ENCODE results near the gene PALM. TPM values are rescaled to one million over a fixed set of nuclear protein-coding genes. Genes with fewer than 3 reads are reported as not detected.
A peak's percentile ranks its signal among the peaks of the same experiment; 100 is the strongest.

The PALM gene
- total RNA-seq, 1 donor from 2014 or later: 13.9 TPM

- no peak overlapping the region for H3K27ac Mint-ChIP-seq
- H3K36me3 Mint-ChIP-seq: no peaks in the 10 kb centered on the region
- Histone ChIP-seq H3K79me2 (ENCODE audit: low read depth) (peaks cover 17% of the 10 kb centered on the region), H4K20me1 (ENCODE audit: low read depth) (no peaks in the 10 kb centered on the region), H3K27me3 (no peaks in the 10 kb centered on the region), H3K4me3 (no peak overlapping the region), H3K4me1 (peaks cover 30% of the 10 kb centered on the region), H3F3A (ENCODE audit: low read depth) (peaks cover 46% of the 10 kb centered on the region), H3K4me2 (no peak overlapping the region), H3K9me3 (ENCODE audit: low read depth) (no peaks in the 10 kb centered on the region), H3K9ac (no peak overlapping the region), H3K27ac (no peak overlapping the region), H2AFZ (replicated peaks) (no peak overlapping the region), H3K36me3 (no peaks in the 10 kb centered on the region)
- DNase-seq (ENCODE audit: low spot score): no peak
- no peak for TF ChIP-seq CTCF (IDR thresholded peaks at IDR 0.05)
- TF ChIP-seq EZH2 (IDR thresholded peaks at IDR 0.05): no peak
- TF ChIP-seq EZH2phosphoT487 (IDR thresholded peaks at IDR 0.05): no peak
- H3K27me3 Mint-ChIP-seq (ENCODE audit: insufficient read depth, low read depth): peaks cover 7% of the 10 kb centered on the region
- peaks cover 30% of the 10 kb centered on the region for H3K4me1 Mint-ChIP-seq
- peak overlapping the region; percentile 50 for H3K4me3 Mint-ChIP-seq
- no peaks in the 10 kb centered on the region for H3K9me3 Mint-ChIP-seq
Measured at GRCh38 chr19:784541-784940, 75.8 kb downstream of the PALM start.

- H3F3A ChIP-seq (ENCODE audit: low read depth): peaks cover 40% of the 10 kb centered on the region
- no peaks in the 10 kb centered on the region for H3K36me3 ChIP-seq
- H3K27me3 ChIP-seq: no peaks in the 10 kb centered on the region
- no peak overlapping the region for H3K27ac Mint-ChIP-seq
- peaks cover 17% of the 10 kb centered on the region for H3K79me2 ChIP-seq (ENCODE audit: low read depth)
- H2AFZ ChIP-seq (replicated peaks): no peak overlapping the region
- no peak for TF ChIP-seq CTCF (IDR thresholded peaks at IDR 0.05)
- no peak for TF ChIP-seq EZH2 (IDR thresholded peaks at IDR 0.05)
- no peak for TF ChIP-seq EZH2phosphoT487 (IDR thresholded peaks at IDR 0.05)
- H3K36me3 Mint-ChIP-seq: no peaks in the 10 kb centered on the region
- peaks cover 36% of the 10 kb centered on the region for H3K4me1 Mint-ChIP-seq
- H3K9ac ChIP-seq: no peak overlapping the region
- no peaks in the 10 kb centered on the region for H3K9me3 Mint-ChIP-seq
- H3K4me1 ChIP-seq: peaks cover 24% of the 10 kb centered on the region
- no peaks in the 10 kb centered on the region for H3K9me3 ChIP-seq (ENCODE audit: low read depth)
- no peak overlapping the region for H3K27ac ChIP-seq
- no peak for DNase-seq (ENCODE audit: low spot score)
- no peak overlapping the region for H3K4me3 ChIP-seq
- H3K4me2 ChIP-seq: no peak overlapping the region
- no peak overlapping the region for H3K4me3 Mint-ChIP-seq
- no peaks in the 10 kb centered on the region for H4K20me1 ChIP-seq (ENCODE audit: low read depth)
- H3K27me3 Mint-ChIP-seq (ENCODE audit: insufficient read depth, low read depth): peaks cover 13% of the 10 kb centered on the region
Measured at GRCh38 chr19:787536-787935, 78.8 kb downstream of the PALM start.

- Histone ChIP-seq H3F3A (ENCODE audit: low read depth) (peaks cover 32% of the 10 kb centered on the region), H3K4me2 (peak overlapping the region; percentile 42), H3K4me3 (no peak overlapping the region), H3K9ac (no peak overlapping the region), H3K79me2 (ENCODE audit: low read depth) (peaks cover 10% of the 10 kb centered on the region), H4K20me1 (ENCODE audit: low read depth) (no peaks in the 10 kb centered on the region), H3K9me3 (ENCODE audit: low read depth) (no peaks in the 10 kb centered on the region), H3K36me3 (no peaks in the 10 kb centered on the region), H3K4me1 (peaks cover 16% of the 10 kb centered on the region), H3K27me3 (no peaks in the 10 kb centered on the region), H2AFZ (replicated peaks) (peak overlapping the region; percentile 64), H3K27ac (peak overlapping the region; percentile 69)
- H3K4me1 Mint-ChIP-seq: peaks cover 30% of the 10 kb centered on the region
- TF ChIP-seq EZH2phosphoT487 (IDR thresholded peaks at IDR 0.05): no peak
- TF ChIP-seq EZH2 (IDR thresholded peaks at IDR 0.05): no peak
- peak overlapping the region; percentile 57 for H3K4me3 Mint-ChIP-seq
- H3K27me3 Mint-ChIP-seq (ENCODE audit: insufficient read depth, low read depth): peaks cover 13% of the 10 kb centered on the region
- no peak for DNase-seq (ENCODE audit: low spot score)
- H3K27ac Mint-ChIP-seq: peak overlapping the region; percentile 92
- H3K36me3 Mint-ChIP-seq: no peaks in the 10 kb centered on the region
- no peaks in the 10 kb centered on the region for H3K9me3 Mint-ChIP-seq
Measured at GRCh38 chr19:788686-788982, 79.9 kb downstream of the PALM start.

GRCh38 chr19:788983-789700 is 80.4 kb downstream of the PALM start:
- H2AFZ ChIP-seq (replicated peaks): peak overlapping the region; percentile 64
- TF ChIP-seq EZH2 (IDR thresholded peaks at IDR 0.05) (no peak), EZH2phosphoT487 (IDR thresholded peaks at IDR 0.05) (no peak), CTCF (IDR thresholded peaks at IDR 0.05) (no peak)
- H3K4me3 Mint-ChIP-seq: peak overlapping the region; percentile 57
- H3K27me3 Mint-ChIP-seq (ENCODE audit: insufficient read depth, low read depth): peaks cover 13% of the 10 kb centered on the region
- H3K9me3 Mint-ChIP-seq: no peaks in the 10 kb centered on the region
- no peaks in the 10 kb centered on the region for H3K9me3 ChIP-seq (ENCODE audit: low read depth)
- H3K36me3 Mint-ChIP-seq: no peaks in the 10 kb centered on the region
- no peaks in the 10 kb centered on the region for H4K20me1 ChIP-seq (ENCODE audit: low read depth)
- no peak overlapping the region for H3K4me3 ChIP-seq
- peaks cover 16% of the 10 kb centered on the region for H3K4me1 ChIP-seq
- peaks cover 6% of the 10 kb centered on the region for H3K79me2 ChIP-seq (ENCODE audit: low read depth)
- H3K27ac Mint-ChIP-seq: peak overlapping the region; percentile 92
- H3K27me3 ChIP-seq: no peaks in the 10 kb centered on the region
- H3K4me2 ChIP-seq: peak overlapping the region; percentile 42
- peak; percentile 55 for DNase-seq (ENCODE audit: low spot score)
- peaks cover 30% of the 10 kb centered on the region for H3K4me1 Mint-ChIP-seq
- no peak overlapping the region for H3K9ac ChIP-seq
- H3K27ac ChIP-seq: peak overlapping the region; percentile 69
- H3K36me3 ChIP-seq: no peaks in the 10 kb centered on the region
- H3F3A ChIP-seq (ENCODE audit: low read depth): peaks cover 32% of the 10 kb centered on the region
